Stimulated activated naive CD8-positive, alpha-beta T cell treated with anti-CD3 and anti-CD28 coated beads, Interleukin-15, Interleukin-2, amounts not matched to agents 100 U/mL and 50 U/mL, for 24 hours (primary cell): ENCODE data around the gene ROGDI.

Experiments used
- ATAC-seq: fragments of 150-1000 bp; cut with Tn5 transposase; one replicate; pipeline ENCODE4 v1.10.0; 2021
- DNase-seq: peaks from one replicate; pipeline ENCODE4 v3.0.0; 2021

Gene ROGDI

DNA sequence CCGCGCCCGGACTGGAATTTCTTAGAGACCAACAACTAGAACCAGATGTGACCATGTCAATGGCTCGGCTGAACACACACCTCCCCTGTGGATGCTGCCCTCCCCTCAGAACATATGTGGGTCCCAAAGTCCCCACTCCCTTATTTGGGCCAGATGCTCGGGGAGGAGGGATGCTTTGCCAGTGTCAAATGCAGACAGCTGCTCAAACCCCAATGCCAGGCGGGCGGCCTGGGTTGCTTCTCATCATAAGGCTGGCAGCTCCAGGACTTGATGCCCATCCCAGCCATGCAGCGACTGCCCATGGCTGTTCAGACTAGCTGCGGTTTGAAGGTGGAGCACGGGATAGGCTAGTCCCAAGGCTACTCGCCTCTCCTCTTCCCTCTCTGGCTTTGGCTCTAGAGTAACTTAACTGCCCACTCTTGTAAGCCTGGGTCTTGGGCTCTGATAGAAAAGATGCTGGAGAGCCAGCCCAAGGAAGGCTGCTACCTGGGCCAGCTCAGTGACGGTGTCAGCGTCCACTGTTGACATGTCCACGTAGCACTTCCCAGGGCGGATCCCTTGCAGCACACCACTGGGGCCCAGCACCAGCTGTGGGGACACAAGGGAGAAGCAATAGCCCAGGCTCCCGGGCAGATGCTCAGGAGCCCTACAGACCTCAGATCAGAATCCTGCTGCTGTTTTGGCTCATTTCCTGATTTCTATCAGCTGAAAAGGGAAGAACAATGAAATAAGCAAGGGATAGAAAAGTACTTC is 11.0 kb upstream of the ROGDI start:
- no peak for ATAC-seq
- no peak for DNase-seq

DNA sequence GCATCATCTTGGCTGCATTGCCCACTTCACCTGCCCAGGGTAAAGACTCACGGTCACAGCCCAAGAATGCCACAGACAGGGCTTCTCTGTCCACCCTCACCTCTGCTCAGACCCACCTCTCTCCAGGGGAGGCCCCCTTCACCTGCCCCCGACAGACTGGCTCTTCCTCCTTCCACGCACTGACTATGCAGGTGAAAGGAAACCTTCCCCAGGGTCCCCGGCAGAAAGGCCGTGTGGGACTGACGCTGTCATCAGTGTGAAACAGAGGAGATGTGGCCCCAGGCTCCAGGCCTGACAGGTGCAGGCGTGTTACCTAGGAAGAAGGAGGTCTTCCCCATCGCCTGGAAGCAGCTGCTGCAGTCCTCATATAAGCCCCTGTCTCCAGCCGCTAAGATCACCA is 9.3 kb upstream of the ROGDI start:
- DNase-seq (no peak), ATAC-seq (no peak)

DNA sequence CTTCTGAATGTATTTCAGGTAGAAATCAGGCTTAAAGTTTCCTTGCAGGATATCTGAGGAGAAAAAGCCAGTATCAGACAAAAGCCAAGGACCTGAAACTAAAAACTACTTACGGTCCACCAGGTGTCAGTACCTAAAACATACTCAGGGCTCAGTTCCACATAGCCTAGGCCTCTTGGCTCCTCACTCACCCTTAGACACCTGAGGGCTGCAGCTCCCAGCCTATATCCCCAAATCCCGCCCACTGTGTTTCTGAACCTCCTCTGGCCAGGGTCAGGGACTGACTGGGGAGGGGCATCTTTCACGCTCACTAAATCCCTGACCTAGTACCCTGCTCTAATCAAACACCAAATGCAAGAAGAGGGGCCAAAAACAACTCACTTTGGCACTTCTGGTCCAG is 8.8 kb upstream of the ROGDI start:
- DNase-seq = no peak
- no peak for ATAC-seq

DNA sequence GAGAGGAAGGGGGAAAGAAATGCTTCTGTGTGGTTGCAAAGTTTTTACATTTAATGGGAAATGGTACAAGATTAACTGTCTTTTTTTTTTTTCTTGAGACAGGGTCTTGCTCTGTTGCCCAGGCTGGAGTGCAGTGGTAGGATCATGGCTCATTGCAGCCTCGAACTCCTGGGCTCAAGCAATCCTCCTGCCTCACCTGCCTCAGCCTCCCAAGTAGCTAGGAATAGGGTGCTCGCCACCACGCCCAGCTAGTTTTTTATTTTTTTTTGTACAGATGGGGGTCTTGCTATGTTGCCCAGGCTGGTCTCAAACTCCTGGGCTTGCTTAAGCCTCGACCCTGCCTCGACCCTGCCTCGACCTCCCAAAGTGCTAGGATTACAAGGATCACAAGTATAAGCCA is 3.8 kb upstream of the ROGDI start:
- no peak for DNase-seq
- no peak for ATAC-seq

DNA sequence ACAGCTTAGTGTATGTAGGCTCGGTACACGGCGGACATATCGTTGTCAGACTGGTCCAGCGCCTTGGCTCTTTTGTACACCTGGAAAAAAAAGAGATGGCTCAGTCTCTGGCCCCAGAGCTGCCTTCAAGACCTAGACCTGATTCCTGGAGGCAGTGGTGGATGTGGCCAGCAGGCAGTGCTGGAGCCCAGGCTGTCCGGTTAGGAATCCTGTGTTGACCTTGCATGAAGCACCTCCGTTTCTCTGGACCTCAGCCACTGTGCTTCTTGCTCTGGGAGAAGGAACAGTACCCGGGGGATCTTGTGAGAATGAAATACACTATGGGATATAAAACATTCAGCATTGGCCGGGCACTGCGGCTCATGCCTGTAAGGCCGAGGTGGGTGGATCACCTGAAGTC is 2.8 kb upstream of the ROGDI start:
- DNase-seq (no peak), ATAC-seq (no peak)

DNA sequence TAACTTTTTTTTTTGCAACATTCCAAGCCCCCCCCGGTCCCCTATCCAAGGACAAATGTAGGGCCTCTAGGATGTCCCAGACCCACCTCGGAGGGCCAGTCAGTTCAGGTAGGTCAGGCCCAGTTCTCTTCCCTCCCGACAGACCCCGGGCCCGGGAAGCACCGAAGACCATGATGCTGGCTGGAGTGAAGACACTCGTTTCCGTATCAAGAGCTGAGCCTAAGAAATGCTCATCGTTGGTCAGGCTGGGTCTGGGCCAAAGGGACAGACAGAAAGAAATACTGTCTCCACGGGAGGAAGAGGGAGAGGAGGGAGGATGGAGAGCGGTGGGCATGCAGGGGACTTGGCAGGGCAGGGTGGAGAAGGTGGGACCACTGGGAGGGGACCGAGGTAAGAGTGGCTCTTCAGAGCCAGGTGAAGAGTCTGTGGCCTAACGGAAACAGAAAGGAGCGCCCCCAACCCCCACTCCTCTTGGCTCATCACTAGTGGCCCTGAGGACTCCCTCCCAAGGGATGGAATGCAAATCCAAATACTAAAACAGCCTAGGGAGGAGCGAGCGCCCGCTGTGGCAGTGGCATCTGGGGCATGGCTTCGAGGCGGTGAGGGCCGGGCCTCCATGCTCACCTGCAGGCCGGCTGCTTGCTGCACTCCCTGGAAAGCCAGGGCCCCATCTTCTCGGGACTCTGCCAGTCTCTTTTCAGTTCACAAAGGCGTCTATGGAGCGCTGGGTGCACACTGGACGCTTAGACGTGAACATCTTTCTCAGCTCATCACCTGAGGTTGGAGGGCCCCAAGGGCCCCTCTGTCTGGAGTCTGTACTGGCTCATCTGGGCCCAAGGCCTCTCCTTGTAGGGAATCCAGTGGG is 1.7 kb upstream of the ROGDI start:
- DNase-seq (no peak), ATAC-seq (no peak)

DNA sequence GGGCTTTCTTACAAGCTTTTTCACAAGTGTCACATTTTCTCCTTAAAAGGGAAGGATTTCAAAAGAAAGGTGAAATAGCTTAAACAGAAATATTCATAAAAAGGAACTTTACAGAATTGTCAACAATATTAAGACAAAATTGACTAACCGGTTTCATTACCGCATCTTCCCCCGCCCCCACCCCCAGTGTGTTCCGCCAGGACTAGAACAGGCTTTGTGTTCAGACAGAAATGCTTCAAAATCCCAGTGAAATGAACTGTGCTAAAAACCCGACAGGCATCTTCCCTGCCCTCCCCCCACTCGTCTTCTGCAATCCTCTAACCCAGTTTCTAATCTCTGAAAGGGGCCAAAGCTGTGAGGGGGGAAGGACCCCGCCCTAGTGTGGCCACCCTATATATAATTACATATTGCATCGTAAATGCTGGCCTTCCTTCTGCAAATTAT is 990 bp upstream of the ROGDI start:
- ATAC-seq (no peak), DNase-seq (no peak)

DNA sequence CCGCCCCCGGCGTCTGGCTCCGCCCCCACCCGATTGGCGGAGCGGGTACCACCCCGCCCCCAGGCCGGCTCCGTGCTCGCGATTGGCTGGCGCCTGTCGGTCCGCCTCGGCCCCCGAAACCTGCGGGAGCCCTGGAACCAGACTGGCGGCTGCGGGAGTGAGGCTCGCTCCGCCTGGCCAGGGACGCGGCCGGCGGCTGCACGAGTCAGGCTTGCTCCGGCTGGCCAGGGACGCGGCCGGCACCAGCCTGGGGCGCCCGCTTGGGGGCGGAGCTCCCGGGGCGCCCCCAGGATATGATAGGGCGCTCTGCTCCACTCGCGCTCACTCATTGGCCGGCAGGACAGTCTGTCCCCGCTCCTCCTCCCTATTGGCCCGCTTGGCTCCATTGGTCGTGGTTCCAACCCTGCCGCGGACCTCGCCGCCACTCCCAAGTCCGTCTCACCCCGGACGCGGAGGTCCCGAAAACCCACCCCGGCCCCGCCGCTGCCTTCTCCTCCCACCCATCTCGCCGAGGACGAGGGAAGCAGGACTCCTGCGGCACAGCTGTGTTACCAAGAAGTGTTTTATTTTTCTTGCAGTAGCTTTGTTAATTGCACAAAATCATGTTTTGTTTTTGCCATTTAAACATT is 340 bp upstream of the ROGDI start:
- peak; percentile 92 for DNase-seq
- ATAC-seq = peak; percentile 97

DNA sequence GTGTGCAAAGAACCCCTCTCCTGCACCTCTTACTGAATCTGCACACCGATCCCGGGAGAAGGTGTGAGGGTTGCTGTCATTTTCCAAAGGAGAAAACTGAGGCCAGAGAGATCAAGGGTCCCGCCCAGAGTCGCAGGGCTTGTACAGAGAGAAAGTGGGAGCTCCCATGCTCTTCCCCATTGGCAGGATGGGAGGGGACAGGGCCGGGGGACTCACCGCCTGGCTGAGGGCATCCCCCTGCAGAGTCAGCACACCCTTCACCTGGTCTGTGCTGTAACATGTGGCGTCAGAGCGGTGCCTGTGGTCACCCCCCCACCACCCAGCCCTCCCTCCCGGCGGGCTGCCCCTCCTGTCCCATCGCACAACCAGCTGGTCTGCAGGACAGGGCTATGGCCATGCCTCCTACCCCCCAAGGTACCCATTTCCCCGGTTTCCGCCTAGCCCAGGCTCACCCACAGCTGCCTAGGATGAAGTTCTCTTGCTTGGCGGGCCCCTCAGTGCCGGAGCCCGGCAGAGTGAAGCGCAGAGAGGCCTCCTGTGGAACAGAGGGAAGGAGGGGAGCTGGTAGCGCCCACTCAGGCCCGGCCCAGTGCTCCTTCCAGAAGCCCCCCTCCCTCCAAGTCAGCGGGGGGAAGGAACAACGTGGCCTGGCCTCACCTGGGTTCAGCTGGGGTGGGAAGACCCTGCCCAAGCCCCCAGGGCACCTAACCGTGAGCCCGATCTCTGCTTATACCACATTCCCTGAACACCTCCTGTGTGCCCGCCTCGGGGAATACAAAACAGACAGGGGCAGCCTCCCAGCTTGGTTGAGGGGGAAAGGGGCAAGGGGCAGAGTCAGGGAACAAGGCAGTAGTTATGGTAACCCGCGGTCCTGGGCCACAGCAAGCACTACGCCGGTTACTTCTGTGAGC is 1.1 kb downstream of the ROGDI start:
- DNase-seq = no peak
- ATAC-seq = no peak

DNA sequence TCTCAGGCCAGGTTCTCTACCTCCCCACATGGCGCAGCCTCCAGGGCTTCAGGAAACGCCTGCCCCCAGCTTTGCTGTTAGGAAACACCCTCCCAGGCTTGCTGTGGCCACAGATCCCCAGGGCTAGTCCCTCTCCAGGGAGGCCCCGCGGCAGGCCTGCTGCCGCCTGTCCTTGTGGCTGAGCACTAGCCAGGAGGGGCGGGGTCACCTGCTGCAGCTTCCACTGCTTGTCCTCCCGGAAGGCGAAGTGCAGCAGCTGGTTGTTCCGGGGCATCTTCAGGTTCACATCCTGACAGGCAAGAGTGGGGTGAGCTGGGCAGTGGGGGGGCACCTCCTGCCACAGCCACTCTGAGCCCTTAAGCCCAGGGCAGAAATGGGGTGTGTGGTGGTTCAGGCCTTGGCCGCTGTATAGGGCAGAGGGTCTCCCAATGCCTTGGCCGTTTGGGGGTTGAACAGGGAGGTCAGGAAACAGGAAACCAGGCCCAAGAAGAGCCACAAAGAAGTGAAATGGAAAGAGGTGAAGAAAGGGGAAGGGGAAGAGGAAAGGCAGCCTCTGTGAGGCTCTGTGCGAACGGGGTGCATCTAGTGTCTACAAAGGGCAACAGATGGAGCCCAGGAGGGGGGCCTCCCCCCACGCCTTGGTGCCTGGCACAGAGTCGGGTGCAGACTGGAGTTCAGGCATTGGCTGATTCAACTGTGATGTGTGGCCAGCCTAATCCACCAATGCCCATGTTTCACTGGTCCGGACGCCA is 2.0 kb downstream of the ROGDI start:
- no peak for ATAC-seq
- DNase-seq = no peak

DNA sequence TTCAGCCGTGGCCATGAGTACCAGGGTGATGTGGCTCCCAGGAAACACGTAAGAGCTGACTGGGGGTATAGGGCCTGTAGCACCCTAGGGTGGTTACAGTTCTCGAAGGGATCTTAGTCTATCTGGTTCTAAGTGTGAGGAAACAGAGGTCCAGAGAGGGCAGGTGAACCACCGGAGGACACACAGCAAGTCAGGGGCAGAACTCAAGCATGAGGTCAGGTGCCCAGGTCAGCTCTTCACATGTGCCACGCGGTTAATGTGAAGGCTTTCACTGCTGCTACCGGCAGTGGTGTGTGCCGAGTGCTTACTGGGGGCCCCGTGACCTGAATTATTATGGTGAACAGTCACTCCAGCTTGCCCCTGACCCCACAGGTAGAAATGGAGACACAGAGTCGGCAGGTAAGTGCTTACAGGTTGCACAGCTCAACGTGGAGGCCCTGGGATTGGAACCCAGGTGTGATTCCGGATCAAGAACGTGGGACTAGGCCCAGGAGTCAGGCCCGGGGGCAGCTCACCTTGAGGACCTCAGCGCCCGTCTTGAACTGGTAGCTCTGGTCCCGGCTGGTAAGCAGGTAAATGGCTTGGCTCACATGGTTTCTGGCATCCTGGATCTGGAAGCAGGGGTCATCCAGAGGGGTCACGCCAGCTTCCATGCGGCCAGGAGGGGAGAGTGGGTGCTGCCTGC is 3.1 kb downstream of the ROGDI start:
- no peak for ATAC-seq
- no peak for DNase-seq

DNA sequence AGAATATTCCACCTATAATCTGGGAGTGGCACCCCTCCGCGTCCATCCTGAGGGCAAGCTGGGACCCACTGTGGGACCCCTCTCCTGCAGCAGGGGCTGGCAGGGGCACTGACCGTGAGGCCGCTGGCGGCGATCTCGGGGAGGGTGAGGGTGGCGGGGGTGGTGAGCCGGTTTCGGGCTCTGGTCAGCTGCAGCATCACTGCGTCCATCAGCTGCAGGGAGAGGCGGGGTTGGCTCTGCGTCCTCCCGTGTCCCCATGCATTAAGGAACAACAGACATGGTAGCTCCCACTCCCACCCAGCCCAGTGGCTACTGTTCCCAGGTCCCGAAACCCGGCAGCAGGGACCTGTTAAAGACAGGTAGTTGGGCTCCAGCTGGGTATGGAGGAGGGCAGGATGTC is 4.0 kb downstream of the ROGDI start:
- ATAC-seq (no peak), DNase-seq (no peak)

DNA sequence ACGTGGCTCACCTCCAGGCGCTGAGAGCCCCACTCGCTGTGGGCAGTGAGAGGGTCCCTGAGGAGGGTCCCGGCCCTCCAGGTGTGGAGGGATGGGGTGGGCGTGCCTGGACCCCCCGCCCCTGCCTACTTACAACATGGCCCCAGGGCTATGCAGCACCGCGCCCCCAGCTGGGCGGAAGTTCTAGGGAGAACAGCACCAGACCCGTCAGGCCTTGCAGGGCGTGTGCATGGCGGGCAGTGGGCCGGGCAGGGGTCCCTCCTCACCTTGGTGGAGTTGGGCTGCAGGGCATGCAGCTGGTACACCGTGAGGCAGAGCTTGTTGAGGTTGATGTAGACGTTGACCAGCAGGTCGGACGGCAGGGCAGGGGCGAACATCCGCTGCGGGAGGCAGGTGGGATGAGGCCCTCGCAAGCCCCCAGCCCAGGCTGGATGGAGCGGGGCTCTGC is 4.6 kb downstream of the ROGDI start:
- ATAC-seq = no peak
- DNase-seq = no peak

DNA sequence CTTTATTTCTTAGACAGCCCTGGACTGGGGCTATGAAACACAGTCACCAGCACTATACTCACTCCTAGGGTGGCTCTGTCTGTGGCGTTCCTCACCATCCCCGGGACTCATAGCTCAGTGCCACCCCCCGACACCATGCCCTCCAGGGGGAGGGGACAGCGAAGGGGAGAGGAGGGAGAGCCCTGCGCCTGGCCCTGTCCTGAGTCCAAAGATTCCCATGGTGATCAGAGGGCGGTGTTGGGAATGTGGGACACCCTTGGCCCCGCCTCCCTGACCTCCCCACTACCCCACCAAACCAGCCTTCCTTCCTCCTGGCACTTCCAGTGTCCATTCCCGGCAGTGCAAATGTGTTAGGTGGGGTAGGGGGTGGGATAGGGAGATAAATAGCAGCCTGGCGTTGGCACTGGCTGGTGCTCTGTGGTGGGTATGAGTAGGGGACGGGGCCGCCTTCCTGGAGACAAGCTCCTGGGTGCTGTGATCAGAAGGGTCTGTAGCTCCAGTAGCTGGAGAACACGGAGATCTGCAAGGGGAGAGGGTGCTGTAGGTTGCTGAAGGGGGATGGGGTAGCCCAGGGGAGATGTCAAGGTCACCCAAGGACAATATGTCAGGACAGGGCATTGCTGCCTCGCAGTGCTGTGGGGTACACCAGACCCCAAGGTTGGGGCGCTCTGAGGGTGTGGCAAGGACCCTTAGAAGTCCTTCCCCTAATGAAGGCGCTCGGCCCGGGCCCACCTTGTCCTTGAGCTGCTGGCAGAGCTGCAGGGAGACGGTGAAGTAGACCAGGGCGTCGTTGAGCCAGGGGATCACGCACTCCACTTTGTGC is 5.2 kb downstream of the ROGDI start:
- DNase-seq (no peak), ATAC-seq (no peak)

DNA sequence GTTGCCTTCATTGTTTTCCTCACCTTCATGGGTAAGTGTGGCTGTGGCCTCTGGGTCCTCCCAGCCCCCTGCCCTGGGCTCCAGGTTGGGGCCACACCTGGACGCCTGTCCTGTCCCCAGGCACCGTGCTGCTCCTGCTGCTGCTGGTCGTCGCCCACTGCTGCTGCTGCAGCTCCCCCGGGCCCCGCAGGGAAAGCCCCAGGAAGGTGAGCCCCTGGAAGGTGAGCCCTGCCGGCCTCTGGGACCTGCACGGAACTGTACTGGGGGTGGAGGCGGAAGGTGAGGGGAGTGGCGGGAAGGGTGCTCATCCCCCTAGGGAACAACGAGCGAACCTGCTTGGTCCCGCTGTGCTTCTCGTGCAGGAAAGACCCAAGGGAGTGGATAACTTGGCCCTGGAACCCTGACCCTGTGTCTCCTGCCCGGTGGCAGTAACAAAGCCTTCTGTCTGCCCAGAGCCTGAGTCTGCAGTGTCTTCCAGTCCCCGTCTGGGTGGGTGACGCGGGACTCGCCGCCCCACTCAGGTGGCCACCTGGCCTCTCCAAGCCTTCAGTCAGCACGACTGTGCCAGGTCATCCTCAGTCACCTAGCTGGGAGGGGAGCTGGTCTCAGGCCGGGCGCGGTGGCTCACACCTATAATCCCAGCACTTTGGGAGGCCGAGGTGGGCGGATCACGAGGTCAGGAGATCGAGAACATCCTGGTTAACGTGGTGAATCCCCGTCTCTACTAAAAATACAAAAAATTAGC is 6.4 kb downstream of the ROGDI start:
- ATAC-seq = no peak
- no peak for DNase-seq

DNA sequence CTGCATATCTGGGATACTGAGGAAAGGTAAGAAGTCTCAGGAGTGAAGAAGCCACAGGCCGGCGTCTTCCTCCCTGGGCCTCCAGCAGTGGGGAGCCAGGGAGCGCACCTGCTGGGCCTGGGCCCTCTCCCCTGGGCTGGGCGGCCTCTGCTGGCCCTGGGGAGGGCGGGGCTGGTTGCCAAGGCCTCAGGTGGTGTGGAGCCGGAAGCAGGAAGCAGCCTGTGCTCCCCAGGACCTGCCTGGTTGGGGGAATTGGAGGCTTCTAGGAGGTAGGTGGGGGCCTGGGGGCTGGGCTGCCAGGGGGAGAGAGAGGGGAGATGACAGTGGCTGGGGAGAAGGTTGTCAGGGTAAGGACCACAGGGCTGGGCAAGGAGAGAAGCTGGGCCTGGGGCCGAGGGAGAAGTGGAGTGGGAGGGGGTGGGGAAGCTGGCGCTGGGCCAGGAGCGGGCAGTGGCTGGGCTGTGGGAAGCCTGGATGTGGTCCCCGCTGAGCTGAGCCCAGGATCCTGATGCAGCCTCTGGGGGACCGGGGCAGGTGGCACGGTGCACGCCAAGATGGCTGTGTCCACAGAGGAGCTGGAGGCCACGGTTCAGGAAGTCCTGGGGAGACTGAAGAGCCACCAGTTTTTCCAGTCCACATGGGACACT is 7.1 kb downstream of the ROGDI start, which contains the start of gene SMIM22:
Gene SMIM22, plus strand, starts transcription at position 189 of the 647 bp plus-strand sequence. Its CDS starts 366 bp downstream, at position 555.
- DNase-seq (no peak), ATAC-seq (no peak)

DNA sequence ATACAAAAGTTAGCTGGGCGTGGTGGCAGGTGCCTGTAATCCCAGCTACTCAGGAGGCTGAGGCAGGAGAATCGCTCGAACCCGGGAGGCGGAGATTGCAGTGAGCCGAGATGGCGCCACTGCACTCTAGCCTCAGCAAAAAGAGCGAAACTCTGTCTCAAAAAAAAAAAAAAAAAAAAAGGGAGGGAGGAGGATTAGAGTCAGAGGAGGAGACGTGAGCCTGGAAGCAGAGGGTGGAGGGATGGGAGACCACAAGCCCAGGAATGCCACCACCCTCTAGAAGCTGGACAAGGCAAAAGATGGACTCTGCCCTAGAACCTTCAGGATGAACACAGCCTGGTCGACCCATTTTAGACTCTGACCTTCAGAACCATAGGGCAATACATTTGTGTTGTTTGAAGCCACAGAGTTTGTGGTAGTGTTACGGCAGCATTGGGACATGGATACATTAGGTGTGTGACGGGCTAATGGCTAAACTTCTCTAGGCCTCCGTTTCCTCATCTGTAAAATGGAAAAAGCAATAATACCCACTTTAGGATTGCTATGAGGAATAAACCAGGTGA is 9.4 kb downstream of the ROGDI start:
- DNase-seq (no peak), ATAC-seq (no peak)

DNA sequence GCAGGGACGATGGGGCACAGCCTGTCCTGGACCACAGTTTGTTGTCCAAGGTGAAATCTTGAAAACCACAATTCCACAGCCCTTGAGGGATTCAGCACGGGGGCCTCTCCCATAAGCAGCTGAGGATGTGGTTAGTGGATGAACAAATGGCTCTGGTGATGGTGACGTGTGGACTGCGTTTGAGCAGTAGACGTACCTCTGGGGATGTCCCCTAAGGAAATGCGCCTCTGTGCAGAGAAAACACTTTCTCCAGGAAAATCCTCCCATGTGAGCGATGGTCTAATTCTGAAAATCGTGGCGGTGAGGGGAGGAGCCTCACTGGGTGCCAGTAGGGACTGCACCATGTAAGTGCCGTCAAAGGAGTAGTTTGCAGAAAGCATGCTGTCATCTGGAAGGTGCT is 11.6 kb downstream of the ROGDI start:
- DNase-seq (no peak), ATAC-seq (no peak)
